Measurements from ENCODE around the gene UBE2L6.
A peak's percentile ranks its signal among the peaks of the same experiment; 100 is the strongest.

The UBE2L6 gene

DNA sequence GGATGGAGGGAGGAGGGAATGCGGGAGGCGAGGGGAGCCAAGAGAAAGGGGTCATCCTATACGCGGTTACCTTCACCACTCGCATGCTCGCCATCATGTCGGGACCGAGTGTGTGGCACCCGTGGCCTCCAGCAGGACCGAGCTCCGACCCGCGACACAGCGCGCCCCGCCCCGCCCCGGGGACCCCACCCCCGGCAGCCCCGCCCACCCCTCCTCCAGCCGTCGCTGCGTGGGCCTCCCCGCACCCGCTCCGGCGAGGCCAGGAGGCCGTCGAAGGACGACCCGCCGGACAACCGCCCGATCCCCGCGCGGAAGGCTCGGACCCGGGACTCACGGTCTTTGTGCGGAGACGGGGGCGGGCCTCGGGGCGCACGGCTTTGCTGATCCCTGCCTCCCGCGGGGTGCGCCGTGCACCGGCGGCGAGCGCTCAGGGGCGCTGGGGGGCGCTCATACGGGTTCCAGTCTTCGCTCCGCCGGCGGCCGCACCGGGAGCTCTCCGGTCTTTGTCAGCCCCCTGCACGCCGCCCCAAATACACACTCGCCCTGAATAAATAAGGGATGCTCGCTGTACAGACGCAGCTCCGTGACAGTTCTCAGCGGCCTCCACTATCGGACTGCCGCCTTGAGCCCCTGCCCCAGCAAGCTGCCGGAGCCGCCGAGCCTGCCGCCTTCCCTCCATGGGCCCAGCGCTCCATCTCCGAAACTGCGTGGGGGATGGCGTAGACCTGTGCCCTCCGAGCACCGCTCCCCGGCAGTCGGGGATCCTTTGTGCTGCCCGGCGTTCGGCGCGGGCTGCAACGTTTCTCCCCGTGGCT lies at the start of gene UBE2L6:
TSS of gene UBE2L6 (minus strand) at position 158 of the 815 bp plus-strand sequence. CDS start at position 97, 61 bp downstream.
- peak in 56 of 58 donors; percentile 26 to 84 (median 68) for DNase-seq

DNA sequence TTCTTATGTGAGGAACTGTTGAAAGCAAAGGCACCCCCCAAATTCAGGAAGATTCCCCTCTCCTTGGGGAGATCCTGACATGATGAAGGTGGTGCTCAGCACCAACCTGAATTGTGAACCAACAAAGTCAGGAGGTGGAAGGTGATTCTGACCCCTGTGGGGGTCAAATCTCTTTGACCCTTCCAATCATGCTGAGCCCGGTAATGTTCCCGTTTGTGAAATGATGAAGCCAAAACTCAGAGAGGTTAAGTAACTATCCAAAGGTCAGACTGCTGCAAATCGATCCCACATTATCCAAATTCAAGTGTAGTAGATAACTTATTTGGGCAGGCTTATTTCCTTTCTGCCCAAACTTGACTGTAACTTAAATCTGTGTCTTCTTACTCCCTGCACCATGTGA lies 49.1 kb upstream of the UBE2L6 start:
- no peak for DNase-seq

DNA sequence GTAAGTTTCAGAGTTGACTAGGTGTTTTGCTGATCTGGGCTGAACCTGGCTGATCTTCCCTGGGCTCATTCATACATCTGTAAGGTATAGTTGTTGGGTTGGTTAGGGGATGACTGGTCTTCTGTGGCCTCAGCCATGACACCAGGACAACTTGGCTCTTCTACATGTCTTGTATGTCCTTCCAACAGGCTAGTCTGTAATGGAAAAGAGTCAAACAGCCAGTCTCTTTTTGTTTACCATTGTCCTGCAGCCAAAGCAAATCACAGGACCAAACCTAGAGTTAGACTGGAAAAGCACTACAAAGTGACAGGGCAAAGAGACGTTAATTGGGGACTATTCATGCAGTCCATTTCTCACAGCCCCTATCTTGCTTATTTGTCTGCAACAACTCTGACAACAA lies 47.8 kb upstream of the UBE2L6 start:
- DNase-seq, result no peak

GRCh38 chr11:57614234-57614772 lies 46.8 kb upstream of the UBE2L6 start:
- no peak for DNase-seq

GRCh38 chr11:57610170-57610569 lies 42.7 kb upstream of the UBE2L6 start:
- no peak for DNase-seq

DNA sequence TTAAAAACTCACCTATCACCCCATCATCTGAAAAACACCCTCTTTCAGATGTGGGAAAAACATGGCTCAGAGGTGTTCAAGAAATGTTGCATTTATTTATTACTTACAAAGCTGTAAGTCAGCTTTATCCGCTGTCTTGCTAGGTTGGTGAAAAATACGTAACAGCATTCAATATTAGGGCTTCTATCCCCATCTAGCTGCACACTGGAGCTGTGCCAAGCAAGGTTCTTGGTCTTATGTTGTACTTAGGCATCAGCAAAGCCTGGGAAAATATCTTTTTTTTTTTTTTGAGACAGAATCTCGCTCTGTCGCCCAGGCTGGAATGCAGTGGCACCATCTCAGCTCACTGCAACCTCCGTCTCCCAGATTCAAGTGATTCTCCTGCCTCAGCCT lies 37.6 kb upstream of the UBE2L6 start:
- DNase-seq, result no peak

DNA sequence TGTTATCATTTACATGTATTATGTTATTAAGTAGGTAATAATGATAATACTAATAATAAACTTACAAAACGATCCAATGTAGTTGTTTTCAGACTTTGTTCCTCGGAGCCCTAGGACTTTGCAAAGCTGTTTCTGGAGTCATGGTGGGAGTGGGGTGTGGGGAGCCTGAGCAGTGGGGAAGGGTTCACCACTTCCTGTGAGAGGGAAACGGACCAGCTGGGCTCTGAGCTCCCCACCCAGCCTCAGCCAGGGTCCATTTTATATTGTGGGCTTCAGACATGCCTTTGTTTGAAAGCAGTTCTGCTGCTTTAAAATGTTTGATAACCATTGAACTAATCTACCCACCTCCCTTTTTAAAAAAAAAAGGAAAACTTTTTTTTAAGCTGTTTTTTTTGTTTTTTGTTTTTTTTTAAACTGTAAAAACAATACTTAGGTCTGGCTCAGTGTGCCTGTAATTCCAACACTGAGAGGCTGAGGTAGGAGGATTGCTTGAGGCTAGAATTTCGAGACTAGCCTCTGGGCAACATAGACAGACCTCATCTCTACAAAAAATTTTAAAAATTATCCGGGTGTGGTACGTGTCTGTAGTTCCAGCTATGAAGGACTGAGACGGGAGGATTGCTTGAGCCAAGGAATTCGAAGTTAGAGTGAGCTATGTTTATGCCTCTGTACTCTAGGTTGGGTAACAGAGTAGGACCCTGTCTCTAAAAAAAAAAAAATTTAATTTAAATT lies 37.0 kb upstream of the UBE2L6 start:
- no peak for DNase-seq

GRCh38 chr11:57601297-57601696 lies 33.8 kb upstream of the UBE2L6 start:
- no peak for DNase-seq

GRCh38 chr11:57599381-57599780 lies 31.9 kb upstream of the UBE2L6 start:
- no peak for DNase-seq

DNA sequence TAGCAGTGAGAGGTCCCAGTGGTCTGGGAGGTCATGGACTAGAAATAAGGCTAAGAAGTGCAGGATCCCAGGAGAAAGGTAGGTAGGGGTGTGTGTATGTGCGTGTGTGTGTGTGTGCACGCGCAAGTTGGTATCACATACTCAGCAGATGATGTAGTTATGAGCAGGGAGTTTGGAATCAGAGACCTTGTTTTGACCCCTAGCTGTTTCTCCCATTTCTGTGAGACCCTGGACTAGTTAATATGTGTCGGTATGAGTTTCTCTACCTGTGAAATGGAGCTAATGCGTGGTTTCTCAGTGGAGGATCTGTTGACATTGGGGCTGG lies 31.3 kb upstream of the UBE2L6 start:
- DNase-seq, result no peak

GRCh38 chr11:57597916-57598830 lies 30.7 kb upstream of the UBE2L6 start:
- DNase-seq, result peak in 50 of 58 donors; percentile 4 to 90 (median 38)

- peak in 18 of 58 donors; percentile 3 to 77 (median 23) for DNase-seq
Observed at GRCh38 chr11:57597461-57597915, 30.0 kb upstream of the UBE2L6 start, which contains the start of gene SERPING1. Gene SERPING1 (plus strand): TSS chr11:57597685. CDS start chr11:57598271, 586 bp downstream.

- no peak for DNase-seq
Observed at GRCh38 chr11:57596266-57596885, 28.9 kb upstream of the UBE2L6 start.

GRCh38 chr11:57588046-57588710 lies 20.7 kb upstream of the UBE2L6 start:
- DNase-seq, result no peak

DNA sequence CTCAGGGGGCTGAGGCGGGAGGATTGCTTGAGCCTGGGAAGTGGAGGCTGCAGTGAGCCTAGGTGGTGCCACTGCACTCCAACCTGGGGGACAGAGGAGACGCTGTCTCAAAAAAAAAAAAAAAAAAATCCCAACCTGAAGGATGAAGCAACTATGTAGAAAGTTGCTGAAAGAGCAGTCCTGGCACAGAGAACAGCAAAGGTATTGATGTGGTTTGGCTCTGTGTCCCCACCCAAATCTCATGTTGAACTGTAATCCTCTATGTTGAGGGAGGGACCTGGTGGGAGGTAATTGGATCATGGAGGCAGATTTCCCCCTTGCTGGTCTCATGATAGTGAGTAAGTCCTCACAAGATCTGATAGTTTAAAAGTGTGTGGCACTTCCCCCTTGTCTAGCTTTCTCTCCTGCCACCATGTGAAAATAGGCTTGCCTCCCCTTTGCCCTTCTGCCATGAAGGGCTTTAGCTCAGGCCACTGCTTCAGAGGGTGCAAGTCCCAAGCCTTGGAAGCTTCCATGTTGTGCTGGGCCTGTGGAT lies 19.3 kb upstream of the UBE2L6 start:
- DNase-seq, result no peak

DNA sequence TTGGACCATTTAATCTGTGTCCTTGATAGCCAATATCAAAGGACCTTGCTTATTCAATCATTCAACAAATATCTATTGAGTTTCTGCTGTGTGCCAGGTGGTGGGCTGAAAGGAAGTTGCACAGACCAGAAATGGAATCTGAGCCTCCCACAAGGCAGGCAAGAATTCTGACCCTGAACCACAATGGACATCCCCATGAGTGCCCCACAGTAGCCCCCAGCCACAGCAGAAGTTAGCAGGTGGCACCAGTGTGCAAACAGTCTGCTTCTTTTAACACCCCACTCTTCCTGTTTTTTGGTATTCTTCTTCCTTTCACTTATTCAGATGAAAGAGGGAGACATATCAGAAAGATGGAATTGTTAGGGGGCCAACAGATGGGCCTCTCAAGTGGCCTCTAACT lies 17.8 kb upstream of the UBE2L6 start:
- DNase-seq, result no peak

- no peak for DNase-seq
Observed at GRCh38 chr11:57584341-57584740, 16.9 kb upstream of the UBE2L6 start.

GRCh38 chr11:57574061-57574460 lies 6.6 kb upstream of the UBE2L6 start:
- no peak for DNase-seq

- DNase-seq, result no peak
Observed at GRCh38 chr11:57571606-57572005, 4.1 kb upstream of the UBE2L6 start.

DNA sequence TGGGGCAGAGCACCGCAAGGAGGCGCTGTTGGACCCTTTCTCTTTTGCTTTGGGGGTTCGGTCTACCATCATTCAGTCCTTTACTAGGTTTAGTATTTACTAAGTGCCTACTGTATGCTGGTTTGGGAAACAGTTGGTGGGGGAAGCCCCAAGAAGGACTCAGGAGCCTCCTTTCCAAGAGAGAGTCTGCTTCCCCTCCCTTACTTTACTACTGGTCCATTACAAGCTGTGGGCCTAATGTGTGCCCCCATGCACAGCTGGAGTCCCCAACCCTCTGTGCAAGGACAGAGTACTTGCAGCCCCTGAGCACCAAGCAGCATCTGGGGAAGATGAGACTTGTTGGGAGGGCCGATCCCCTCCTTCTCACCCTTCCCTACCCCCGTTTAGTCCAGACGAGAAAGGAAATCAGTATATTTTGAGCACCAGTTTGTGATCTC lies 876 bp upstream of the UBE2L6 start:
- DNase-seq, result peak in 19 of 58 donors; percentile 38 to 87 (median 66)

Data from anterior cingulate cortex (tissue), 58 donors.